ENCODE results near the gene DAPK1. TPM values are rescaled to one million over a fixed set of nuclear protein-coding genes. Genes with fewer than 3 reads are reported as not detected.
A peak's percentile ranks its signal among the peaks of the same experiment; 100 is the strongest.

Gene DAPK1
- total RNA-seq, 1 donor from 2014 or later, result 196 TPM

DNA sequence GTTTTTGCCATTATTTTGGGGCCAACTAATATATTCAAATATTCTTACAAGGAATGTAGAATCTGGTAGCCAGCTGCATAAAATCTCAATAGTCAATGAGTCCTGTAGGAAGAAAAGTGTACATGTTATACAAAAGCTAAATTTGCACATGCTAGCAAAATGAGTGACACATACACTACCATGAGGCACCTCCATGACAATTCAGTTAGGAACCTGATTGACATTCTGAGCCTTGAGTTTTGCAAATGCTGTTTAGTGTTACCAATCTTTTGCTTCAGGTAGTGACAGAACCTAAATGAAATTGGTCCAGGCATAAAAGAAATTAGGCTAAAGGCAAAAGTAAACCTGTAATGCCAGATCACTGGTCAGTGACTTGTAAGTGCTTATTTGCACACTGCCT is 6.8 kb upstream of the DAPK1 start:
- Histone ChIP-seq H3K27ac (no peak overlapping the region), H3K4me3 (no peak overlapping the region), H3K4me1 (peaks cover 8% of the 10 kb centered on the region), H3K9me3 (no peaks in the 10 kb centered on the region), H3K36me3 (no peaks in the 10 kb centered on the region), H3K27me3 (ENCODE audit: low read depth) (no peaks in the 10 kb centered on the region)
- intact Hi-C loops (cut with DNase I), result no loop called here
- TF ChIP-seq, protein P1, sequence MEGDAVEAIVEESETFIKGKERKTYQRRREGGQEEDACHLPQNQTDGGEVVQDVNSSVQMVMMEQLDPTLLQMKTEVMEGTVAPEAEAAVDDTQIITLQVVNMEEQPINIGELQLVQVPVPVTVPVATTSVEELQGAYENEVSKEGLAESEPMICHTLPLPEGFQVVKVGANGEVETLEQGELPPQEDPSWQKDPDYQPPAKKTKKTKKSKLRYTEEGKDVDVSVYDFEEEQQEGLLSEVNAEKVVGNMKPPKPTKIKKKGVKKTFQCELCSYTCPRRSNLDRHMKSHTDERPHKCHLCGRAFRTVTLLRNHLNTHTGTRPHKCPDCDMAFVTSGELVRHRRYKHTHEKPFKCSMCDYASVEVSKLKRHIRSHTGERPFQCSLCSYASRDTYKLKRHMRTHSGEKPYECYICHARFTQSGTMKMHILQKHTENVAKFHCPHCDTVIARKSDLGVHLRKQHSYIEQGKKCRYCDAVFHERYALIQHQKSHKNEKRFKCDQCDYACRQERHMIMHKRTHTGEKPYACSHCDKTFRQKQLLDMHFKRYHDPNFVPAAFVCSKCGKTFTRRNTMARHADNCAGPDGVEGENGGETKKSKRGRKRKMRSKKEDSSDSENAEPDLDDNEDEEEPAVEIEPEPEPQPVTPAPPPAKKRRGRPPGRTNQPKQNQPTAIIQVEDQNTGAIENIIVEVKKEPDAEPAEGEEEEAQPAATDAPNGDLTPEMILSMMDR (IDR thresholded peaks at IDR 0.05), result no peak
- ATAC-seq, result no peak
- DNase-seq, result no peak

GRCh38 chr9:87491523-87491922 is 6.1 kb upstream of the DAPK1 start:
- intact Hi-C loops (cut with DNase I), result no loop called here
- Histone ChIP-seq H3K4me3 (no peak overlapping the region), H3K27me3 (ENCODE audit: low read depth) (no peaks in the 10 kb centered on the region), H3K36me3 (no peaks in the 10 kb centered on the region), H3K27ac (no peak overlapping the region), H3K9me3 (no peaks in the 10 kb centered on the region), H3K4me1 (peaks cover 11% of the 10 kb centered on the region)
- DNase-seq (no peak), ATAC-seq (no peak)
- TF ChIP-seq, protein P1 (IDR thresholded peaks at IDR 0.05), result no peak

DNA sequence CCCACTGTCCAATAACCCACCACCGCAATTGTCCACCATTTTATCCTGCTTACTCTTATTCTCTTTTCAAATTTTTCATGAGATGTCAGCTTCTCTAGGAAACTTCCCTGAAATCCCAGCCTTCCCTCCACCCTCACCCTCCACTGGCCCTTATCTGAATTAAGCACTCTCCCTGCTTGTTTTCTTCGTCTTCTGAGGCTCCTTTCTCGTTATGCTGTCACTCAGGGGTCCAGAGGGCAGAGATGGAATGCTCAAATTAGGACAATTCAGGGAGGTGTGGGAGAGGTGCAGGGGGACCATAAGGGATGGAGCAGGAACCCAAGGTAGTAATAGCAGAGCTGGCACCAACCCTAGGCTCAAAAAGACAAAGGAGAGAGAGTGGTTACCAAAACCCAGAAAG is 5.0 kb upstream of the DAPK1 start:
- Histone ChIP-seq H3K4me3 (no peak overlapping the region), H3K9me3 (no peaks in the 10 kb centered on the region), H3K4me1 (peaks cover 18% of the 10 kb centered on the region), H3K27ac (no peak overlapping the region), H3K36me3 (no peaks in the 10 kb centered on the region), H3K27me3 (ENCODE audit: low read depth) (no peaks in the 10 kb centered on the region)
- DNase-seq (no peak), ATAC-seq (no peak)
- TF ChIP-seq, protein P1 (IDR thresholded peaks at IDR 0.05), result no peak
- intact Hi-C loops (cut with DNase I), result no loop called here

DNA sequence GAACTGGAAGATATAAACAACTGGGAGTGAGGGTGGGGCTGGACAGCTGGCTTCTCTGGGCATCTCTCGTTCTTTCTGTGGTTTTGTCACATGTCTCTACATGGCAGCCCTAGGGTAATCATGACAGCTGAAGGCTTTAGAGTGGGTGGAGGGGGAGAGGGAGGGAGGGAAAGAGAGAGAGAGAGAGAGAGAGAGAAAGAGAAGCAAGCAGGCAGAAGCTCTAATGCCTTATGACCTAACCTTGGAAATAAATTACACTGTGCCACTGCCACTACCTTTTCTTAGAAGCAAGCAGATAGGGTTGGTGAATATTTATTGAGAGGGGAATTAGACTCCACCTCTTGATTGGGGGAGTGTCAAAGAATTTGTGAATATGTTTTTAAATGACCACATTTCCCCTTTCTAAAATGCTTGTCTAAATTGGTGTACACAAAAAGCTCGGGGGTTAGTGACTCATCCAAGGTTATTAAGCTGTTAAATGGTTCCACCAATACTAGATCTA is 2.6 kb upstream of the DAPK1 start:
- no peaks in the 10 kb centered on the region for H3K9me3 ChIP-seq
- intact Hi-C loops (cut with DNase I), result no loop called here
- TF ChIP-seq, protein P1 (IDR thresholded peaks at IDR 0.05), result no peak
- no peaks in the 10 kb centered on the region for H3K36me3 ChIP-seq
- no peak overlapping the region for H3K4me3 ChIP-seq
- no peak overlapping the region for H3K27ac ChIP-seq
- peaks cover 18% of the 10 kb centered on the region for H3K4me1 ChIP-seq
- no peaks in the 10 kb centered on the region for H3K27me3 ChIP-seq (ENCODE audit: low read depth)
- DNase-seq (no peak), ATAC-seq (peak in 1 of 2 donors; percentile 29)

DNA sequence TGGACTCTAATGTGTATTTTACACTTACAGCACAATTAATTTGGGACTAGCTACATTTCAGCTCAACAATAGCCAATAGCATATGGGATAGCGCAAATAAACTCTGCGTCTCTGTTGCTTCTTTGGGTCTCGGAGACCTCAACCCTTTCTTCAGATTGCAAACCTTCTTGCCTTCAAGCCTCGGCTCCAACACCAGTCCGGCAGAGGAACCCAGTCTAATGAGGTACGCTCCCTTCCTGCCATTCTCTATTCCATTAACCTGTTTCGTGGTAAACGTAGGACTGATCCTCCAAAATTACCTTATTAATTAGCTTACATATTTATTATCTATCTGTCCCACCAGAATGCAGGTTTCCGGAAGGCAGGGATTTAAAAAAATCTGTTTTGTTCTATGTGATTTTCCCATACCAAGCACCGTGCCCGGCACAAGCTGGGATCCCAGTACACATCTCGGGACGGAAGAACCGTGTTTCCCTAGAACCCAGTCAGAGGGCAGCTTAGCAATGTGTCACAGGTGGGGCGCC is 525 bp upstream of the DAPK1 start:
- intact Hi-C loops (cut with DNase I), result no loop called here
- TF ChIP-seq, protein P1 (IDR thresholded peaks at IDR 0.05), result no peak
- DNase-seq, result no peak
- ATAC-seq, result no peak
- H3K4me1 ChIP-seq, result peaks cover 34% of the 10 kb centered on the region
- H3K27me3 ChIP-seq (ENCODE audit: low read depth), result no peaks in the 10 kb centered on the region
- no peaks in the 10 kb centered on the region for H3K9me3 ChIP-seq
- H3K27ac ChIP-seq, result peak overlapping the region; percentile 90
- no peaks in the 10 kb centered on the region for H3K36me3 ChIP-seq
- peak overlapping the region; percentile 81 for H3K4me3 ChIP-seq
